H1 (cell line): Measurements from ENCODE around the gene CD226. TPM values are rescaled to one million over a fixed set of nuclear protein-coding genes. Genes with fewer than 3 reads are reported as not detected.

Experiments
- ASH2L ChIP-seq: fragments of 200-600, 300-600 bp; sonication (generic); IDR thresholded peaks from one replicate; pipeline ENCODE4 v1.7.1; 2017; ENCODE audit warnings: low read length
- CHD7 ChIP-seq: fragments of 300-600 bp; sonication (generic); IDR thresholded peaks from 2 replicates; pipeline ENCODE4 v1.7.1; 2012; ENCODE audit warnings: low read length, moderate library complexity, mild to moderate bottlenecking, inconsistent platforms; ENCODE audit not compliant: insufficient replicate concordance
- CTBP2 ChIP-seq: IDR thresholded peaks from 2 replicates; pipeline ENCODE4 v1.7.0; 2011; ENCODE audit warnings: borderline replicate concordance, mild to moderate bottlenecking, moderate library complexity, mixed read lengths, low read length; ENCODE audit not compliant: insufficient read depth, insufficient read length
- E2F6 ChIP-seq: IDR thresholded peaks from 2 replicates; pipeline ENCODE4 v1.6.1; 2012; ENCODE audit warnings: inconsistent platforms
- FOSL1 ChIP-seq: IDR thresholded peaks from 2 replicates; pipeline ENCODE4 v1.6.1; 2011; ENCODE audit warnings: mild to moderate bottlenecking, low read depth, low read length, moderate library complexity; ENCODE audit not compliant: insufficient read depth
- GABPA ChIP-seq: IDR thresholded peaks from 2 replicates; pipeline ENCODE4 v1.6.1; 2011; ENCODE audit warnings: mild to moderate bottlenecking, low read length, moderate library complexity, borderline replicate concordance; ENCODE audit not compliant: insufficient read depth
- JUND ChIP-seq: IDR thresholded peaks from 2 replicates; pipeline ENCODE4 v1.6.1; 2011; ENCODE audit warnings: mild to moderate bottlenecking, improper control_type of control experiment, low read length
- NRF1 ChIP-seq: IDR thresholded peaks from 2 replicates; pipeline ENCODE4 v1.6.1; 2011; ENCODE audit warnings: mild to moderate bottlenecking, low read depth, low read length, improper control_type of control experiment
- POLR2A ChIP-seq, 2 experiments: IDR thresholded peaks; 1 replicate in 1 of 2; 2 replicates in 1 of 2; pipeline ENCODE4 v1.6.1; 2011; ENCODE audit warnings: low read depth in 2 of 2, low read length in 2 of 2, mild to moderate bottlenecking in 2 of 2; ENCODE audit errors: control extremely low read depth in 1 of 2
- TEAD4 ChIP-seq: IDR thresholded peaks from 2 replicates; pipeline ENCODE4 v1.6.1; 2012; ENCODE audit warnings: low read depth, low read length, inconsistent platforms, mixed read lengths
- polyA plus RNA-seq, 7 experiments: library from polyadenylated mRNA; depleted of rRNA in 3 of 7; stranded (reverse) in 5 of 7; unstranded in 2 of 7; fragments of >200 nt in 5 of 7; fragments of 200-250 nt in 2 of 7; gene quantifications; 1 replicate in 5 of 7; 2 replicates in 1 of 7; 4 replicates in 1 of 7; pipeline versions ENCODE4 v1.2.1 to v1.2.3, GENCODE V29; 2011 to 2013; ENCODE audit warnings: missing spikeins in 2 of 7, mixed read lengths in 2 of 7
- total RNA-seq: library from RNA; stranded (reverse); fragmentation: NEBNext Ultra II Directional; extraction: Animal tissue kit (Norgen Biotek cat#: 25700); gene quantifications from 2 replicates; pipeline ENCODE4 v1.2.1, GENCODE V29; 2021

The CD226 gene
- total and polyA plus RNA-seq, 2 of the 8 experiments (the other 6 are each of a cell fraction or from before 2014, with no cell fraction given), result not detected

DNA sequence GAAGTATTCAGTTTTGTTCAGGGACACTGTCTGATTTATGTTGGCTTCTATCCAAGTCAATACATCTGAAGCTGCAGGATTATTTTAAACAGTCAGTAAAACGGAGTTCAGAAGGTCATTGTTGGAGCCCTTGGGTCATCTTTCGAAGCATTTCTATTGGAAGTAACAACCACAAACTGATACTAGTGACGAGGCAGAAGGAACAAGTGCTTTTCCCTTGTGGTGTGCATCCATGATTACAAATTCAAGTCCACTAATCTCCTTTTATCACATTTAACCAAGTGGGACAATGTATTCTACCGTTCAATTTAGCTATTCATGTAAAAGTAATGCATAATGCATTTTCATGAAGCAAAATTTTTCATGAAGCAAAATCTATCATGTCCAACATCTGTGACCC lies 76.9 kb downstream of the CD226 start (continued):
- no peak for TF ChIP-seq CHD7
- no peak for TF ChIP-seq CTBP2
- TF ChIP-seq GABPA, result no peak
- no peak for TF ChIP-seq JUND
- no peak for TF ChIP-seq E2F6
- TF ChIP-seq ASH2L, result no peak
- no peak for TF ChIP-seq TEAD4
- TF ChIP-seq FOSL1, result no peak
- TF ChIP-seq NRF1, result no peak
- TF ChIP-seq POLR2A (IDR thresholded peaks at IDR 0.05; ENCODE audit: control extremely low read depth in 1 of 2, low read depth in 2 of 2, low read length in 2 of 2), result no peak
